T47D (cell line): ENCODE results near the gene PTK7.
A peak's percentile ranks its signal among the peaks of the same experiment; 100 is the strongest.

Source experiments
- DNase-seq, 2 experiments: peaks; one replicate each; pipeline versions ENCODE4 v3.0.0 to v3.0.0-alpha.2; 2011 to 2012; ENCODE audit warnings: low read depth in 1 of 2, low spot score in 1 of 2
- JUND ChIP-seq: IDR thresholded peaks from 2 replicates; pipeline ENCODE4 v1.6.1; 2012; ENCODE audit warnings: low read depth
- in situ Hi-C: cut with HindIII; loops from 2 replicates; pipeline ENCODE4 v1.10.0; 2016; ENCODE audit warnings: low sequenced_read_pairs, low pct_unique_long_range_greater_than_20kb

Gene PTK7

DNA sequence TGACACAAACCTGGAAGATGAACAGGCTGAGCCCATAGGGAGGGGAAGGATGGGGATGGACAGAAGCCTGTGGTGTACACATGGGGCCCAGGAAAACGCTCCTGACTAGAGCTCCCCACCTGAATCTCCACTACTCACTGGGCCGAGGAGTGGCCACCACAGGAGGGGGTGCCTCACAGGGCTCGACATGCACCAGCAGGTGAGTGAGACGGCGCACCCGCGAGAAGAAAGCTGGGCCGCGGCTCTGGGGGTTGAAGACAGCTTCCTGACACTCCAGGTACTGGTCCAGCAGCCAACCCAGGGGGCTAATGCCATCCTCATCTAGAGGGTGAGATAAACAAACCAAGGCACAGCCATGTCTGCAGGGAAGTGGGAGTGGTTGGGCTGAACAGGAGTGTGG is 32.8 kb upstream of the PTK7 start:
- in situ Hi-C loops, result no loop called here
- TF ChIP-seq JUND, result no peak
- DNase-seq, result no peak

DNA sequence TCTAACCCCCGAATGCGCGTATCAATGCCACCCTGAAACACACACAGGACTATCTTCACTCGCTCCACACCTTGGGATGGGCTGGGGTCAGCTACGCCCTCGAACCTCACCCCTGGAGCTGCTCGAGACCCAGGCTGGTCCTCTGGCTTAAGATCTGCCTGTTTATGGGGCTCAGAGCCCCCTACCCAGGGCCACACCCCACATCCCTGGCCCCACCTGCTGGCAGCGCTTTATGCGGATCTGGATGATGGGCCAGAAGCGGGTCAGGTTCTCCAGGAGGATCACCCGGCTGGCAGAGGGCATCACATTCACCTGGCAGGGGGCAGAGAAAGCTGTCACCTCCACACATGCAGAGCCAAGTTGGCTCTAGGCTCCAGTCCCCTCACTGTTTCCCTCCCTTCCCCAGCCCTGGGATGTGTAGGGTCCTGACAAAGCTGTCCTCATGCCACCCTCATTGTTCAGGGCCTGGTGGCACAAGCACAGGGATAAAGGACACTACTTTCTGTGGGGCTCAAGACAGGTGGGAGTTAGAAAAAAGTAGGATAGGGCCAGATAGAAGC is 30.7 kb upstream of the PTK7 start:
- DNase-seq, result no peak
- in situ Hi-C loops, result no loop called here
- TF ChIP-seq JUND, result no peak

DNA sequence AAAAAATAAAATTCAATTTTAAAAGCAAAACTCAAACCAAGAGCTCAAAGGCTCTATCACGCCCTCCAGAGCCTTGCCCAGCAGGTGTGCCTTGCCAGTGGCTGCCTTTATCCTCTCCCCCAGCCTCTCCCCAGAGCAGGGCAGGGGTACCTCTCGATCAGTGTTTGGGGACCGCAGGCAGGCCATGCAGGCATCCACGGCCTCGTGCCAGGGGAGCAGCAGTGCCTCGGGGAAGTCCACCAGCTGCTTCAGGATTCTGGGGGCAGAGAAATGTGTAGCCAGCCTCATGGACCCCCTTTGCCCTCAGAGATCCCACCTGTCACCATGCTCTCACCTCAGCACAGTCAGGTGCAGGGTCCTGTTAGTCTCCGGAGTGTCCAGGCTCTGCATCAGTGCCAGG is 28.1 kb upstream of the PTK7 start:
- DNase-seq, result no peak
- in situ Hi-C loops, result no loop called here

DNA sequence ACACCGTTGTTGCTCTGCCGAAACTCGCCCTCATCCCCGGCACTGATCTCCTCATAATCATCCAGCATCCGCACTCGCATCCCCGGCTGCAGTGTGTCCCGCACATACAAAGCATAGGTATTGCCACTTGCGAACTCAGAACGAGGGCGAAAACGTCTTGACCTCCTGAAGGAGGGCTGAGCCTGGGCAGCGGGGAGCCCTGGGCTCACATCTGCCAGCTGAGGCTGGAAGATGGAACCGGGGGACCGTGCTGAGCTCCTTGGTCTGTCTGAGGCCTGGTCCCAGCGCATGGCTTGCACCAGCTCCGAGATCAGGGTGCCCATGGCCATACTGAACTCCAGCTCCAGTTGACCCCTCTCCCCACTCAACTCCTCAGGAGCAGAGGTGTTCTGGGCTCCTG is 25.1 kb upstream of the PTK7 start:
- TF ChIP-seq JUND, result no peak
- in situ Hi-C loops, result no loop called here
- no peak for DNase-seq

More for the DNA sequence above, 28.1 kb upstream of the PTK7 start:
- no peak for TF ChIP-seq JUND

DNA sequence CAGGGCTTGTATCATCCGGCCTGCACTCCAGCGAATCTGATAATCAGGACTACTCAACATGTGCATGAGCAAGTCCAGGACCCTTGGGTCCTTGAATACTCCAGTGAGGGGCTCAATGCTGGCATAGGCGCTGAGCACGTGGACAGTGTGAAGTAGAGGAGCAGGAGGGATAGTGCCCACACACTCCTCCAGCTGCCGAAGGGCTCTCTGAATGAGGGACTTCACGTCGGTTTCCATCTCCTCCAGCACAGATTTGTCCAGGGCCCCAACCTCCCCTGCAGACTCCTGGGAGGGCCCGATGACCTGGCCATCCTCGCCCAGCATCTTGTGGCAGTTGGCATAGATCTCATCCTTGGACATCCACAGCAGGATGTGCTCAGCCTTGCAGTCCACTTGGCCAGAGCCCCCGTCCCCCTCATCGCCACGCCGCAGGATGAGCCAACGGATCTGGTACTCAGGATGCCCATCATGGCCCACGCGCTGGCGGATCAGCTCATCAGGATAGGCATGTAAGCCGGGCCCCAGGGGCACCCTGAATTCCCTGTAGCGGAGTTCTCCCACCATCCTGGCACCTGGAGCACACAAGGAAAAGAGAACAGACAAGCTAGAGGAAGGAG is 23.8 kb upstream of the PTK7 start:
- no peak for TF ChIP-seq JUND
- in situ Hi-C loops, result no loop called here
- no peak for DNase-seq

- in situ Hi-C loops, result no loop called here
- peak in 1 of 2 experiments; percentile 29 for DNase-seq
- no peak for TF ChIP-seq JUND
These were observed 23.1 kb upstream of the PTK7 start for GRCh38 chr6:43052842-43053544.

DNA sequence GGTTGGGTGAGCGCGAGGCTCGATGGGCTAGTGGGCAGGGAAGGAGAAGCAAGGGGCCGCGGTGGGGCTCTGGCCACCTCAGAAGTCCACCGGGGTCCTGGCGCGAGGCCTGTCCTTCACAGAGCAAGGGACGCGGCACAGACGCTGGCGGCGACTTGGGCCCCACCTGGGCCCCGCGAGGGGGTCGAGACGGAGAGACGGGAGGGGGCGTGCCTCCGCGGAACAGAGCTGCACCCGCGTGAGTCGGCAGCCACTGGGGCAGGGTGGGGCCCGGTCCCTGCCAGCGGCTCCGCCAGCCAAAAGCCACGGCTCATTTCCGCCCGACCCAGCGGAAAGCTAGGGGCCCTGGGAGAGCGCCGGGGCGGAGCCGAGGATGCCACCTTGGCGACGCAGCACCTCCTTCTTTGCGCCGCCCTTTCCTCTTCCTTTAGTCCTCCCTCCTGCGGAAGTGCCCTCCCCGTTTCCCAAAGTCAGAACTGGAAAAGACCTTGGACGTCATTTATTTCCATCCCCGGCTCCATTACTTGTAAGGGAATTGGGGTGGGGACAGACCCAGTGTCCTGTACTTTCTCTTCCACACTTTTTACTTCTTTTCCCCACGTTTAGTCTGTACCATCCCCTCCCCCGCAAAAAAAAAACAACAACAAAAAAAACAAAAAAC is 22.4 kb upstream of the PTK7 start, which contains the start of gene CUL7:
TSS of gene CUL7 (minus strand) at position 307 of the 661 bp plus-strand sequence. CDS start 1,063 bp downstream, outside the sequence.
- no peak for TF ChIP-seq JUND
- in situ Hi-C loops, result no loop called here
- peak; percentile 96 to 98 for DNase-seq

DNA sequence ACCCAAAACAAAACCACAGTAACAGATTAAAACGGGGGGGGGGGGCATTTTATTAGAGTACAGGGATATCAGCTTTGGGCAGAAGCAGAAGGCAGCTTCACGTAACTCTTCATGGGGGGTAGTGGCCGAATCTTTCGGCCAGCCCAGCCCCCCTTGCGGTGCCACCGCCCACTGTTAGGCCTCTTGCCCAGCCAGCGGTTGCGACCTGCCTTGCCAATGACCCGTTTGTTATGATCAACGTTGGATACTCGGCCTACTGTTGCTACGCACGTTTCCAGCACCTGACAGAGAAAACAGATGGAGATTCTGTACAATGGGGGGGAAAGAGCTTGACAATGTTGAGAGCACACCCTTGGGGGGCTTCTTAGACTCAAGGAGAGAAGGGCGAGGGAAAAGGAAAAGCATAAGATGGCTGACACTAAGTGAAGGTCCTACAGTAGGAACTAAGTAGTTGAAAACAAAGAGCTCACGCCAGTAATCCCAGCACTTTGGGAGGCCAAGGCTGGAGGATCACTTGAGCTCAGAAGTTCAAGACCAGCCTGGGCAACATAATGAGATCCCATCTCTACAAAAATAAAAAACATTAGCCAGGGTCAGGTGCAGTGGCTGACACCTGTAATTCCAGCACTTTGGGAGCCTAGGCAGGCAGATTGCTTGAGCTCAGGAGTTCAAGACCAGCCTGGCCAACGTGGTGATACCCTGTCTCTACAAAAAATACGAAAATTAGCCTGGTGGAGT is 21.7 kb upstream of the PTK7 start:
- in situ Hi-C loops, result no loop called here
- no peak for DNase-seq
- TF ChIP-seq JUND, result no peak

GRCh38 chr6:43055966-43056365 is 20.1 kb upstream of the PTK7 start:
- in situ Hi-C loops, result no loop called here
- TF ChIP-seq JUND, result no peak
- no peak for DNase-seq

DNA sequence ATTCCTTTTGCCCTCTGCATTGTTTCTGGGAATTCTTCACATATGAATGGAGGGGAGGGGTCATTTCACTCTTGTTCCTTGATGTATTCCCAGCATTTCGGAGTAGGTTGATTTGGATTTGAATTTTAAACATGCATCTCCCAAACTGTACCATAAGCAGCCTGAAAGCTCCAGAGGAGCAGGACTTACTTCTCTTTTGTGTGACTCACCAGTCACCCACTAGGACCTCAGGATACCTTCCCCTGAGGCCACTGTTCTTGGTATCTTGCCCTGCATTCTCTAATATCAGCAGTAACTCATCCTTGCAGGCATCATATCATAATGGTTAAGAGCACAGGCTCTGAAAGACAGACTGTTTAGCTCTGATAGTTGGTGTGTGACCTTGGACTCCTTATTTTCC is 17.6 kb upstream of the PTK7 start:
- TF ChIP-seq JUND, result no peak
- DNase-seq, result no peak

GRCh38 chr6:43059168-43060033 is 16.7 kb upstream of the PTK7 start, which contains the start of the genes KLC4 and MRPL2:
Gene KLC4, plus strand, starts transcription at chr6:43059631. Its CDS starts 1,705 bp downstream, at chr6:43061336.
Gene MRPL2, minus strand, starts transcription at chr6:43059434. Its CDS starts 53 bp downstream, at chr6:43059381.
- in situ Hi-C loops, result no loop called here
- no peak for TF ChIP-seq JUND
- DNase-seq, result peak; percentile 99

More for the DNA sequence above, 17.6 kb upstream of the PTK7 start:
- in situ Hi-C loops, result no loop called here
